ENCODE results near the gene MRPL51.

DNA sequence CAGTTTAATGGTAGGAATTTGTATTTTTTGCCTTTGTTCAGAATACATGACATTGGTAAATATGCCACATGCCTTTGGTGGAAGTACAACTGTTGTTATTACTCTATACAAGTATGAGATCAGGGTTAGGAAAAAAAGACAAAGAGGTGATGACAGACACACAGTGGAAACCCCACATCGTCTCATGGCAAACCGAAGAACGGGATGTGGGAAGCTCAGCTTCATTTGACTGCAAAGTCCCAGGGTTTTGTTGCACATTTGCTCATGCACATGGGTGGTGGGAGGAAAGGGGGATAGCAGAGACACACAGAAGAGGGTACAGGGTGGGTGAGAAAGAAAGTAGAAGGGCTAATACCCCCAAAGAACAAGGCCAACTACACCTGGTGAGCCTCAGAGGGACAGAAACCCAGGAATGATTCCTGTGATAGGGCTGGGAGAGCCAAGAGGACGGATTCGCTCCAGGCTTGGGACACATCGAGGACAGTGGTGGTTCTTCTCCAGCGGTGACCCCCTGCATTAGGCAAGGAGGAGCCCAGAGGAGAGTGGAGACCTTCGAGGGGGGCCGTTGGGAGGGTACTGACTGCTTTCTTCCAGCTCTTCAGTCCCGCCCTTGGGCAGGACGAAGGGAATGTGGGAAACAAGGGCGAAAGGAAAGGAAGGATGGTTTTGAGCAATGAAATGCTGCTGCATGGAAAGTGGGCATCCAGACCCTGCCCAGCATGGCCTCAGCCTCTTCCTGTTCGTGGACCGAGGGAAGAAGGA, 30.6 kb downstream of the MRPL51 start:
- no peak for TF ChIP-seq CTCF (IDR thresholded peaks at IDR 0.05; ENCODE audit: low read depth, low read length)
- no peak for TF ChIP-seq EZH2phosphoT487 (IDR thresholded peaks at IDR 0.05; ENCODE audit: low read depth)
